Kasumi-1 (cell line): Measurements from ENCODE around the gene ANKLE2.
A peak's percentile ranks its signal among the peaks of the same experiment; 100 is the strongest.
"Not testable (repeated sequence)": the region's sequence is repeated elsewhere in the genome, so short reads cannot be mapped to it uniquely, and the experiment has no call there.

Experiments
- DNase-seq, 2 experiments: peaks; one replicate each; lab custom pipeline; 2025; lab: John Stamatoyannopoulos, UW

Gene ANKLE2

GRCh38 chr12:132761032-132761920, at the start of gene ANKLE2:
Gene ANKLE2, minus strand, starts transcription at chr12:132761832. Its CDS starts 34 bp downstream, at chr12:132761798.
- peak; percentile 43 to 53 for DNase-seq

GRCh38 chr12:132809391-132809790, 47.8 kb upstream of the ANKLE2 start:
- DNase-seq = peak; percentile 9 to 35

- DNase-seq = no peak
Observed at GRCh38 chr12:132807295-132808092, 45.9 kb upstream of the ANKLE2 start.

DNA sequence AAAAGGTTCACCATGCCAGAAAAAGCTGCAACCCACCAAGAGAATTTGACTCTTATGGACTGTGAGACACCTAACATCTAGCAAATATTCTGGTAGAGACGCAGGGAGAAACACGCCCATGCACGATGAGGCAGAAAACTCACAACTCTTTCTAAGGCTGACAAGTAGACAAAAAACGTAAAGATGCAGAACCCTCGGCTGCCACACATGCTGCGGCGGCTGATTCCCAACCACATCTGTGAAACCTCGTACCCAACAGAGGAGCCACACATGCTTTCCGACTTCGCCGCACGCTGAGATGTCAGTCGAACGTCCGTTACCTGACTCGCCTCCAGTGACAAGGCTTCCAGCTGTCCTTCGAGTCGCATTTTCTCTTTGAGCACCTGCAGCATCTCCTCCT, 45.2 kb upstream of the ANKLE2 start:
- no peak for DNase-seq

DNA sequence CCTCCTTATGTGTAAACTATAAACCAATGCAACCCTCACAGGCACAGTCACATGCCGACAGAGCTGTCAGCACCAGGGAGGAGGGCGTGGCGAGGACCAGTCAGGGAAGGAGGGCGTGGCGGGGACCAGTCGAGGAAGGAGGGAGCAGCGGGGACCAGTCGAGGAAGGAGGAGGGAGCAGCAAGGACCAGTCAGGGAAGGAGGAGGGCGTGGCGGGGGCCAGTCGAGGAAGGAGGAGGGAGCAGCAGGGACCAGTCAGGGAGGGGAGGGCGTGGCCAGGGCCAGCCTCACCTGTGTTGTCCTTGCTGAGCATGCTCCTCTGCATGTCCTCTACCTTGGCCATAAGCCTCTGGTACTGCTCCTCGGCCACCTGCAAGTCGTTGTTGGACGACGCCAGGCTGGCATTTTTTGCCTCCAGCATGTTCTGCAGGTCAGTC, 42.8 kb upstream of the ANKLE2 start:
- no peak for DNase-seq

DNA sequence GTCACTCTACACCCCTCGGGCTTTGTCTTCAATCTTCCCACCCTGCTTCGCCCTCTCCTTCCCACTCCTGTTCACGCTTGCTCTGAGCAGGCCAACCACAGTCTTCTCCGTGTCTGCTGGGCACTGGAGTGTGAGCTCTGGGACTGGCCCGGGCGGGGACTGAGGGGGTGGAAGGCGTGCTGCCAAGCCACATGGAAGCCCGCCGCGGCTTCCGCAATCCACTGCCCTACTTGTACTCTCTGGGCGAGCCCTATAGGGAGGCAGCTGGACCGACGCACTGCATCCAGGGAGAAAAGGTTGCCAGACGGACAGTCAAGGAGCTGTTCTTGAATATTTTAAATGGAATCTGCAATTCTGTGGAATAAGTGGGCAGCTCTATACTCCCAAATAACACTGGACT, 42.3 kb upstream of the ANKLE2 start:
- no peak for DNase-seq

- DNase-seq = no peak
Observed at GRCh38 chr12:132803125-132803524, 41.5 kb upstream of the ANKLE2 start.

GRCh38 chr12:132801741-132802140, 40.1 kb upstream of the ANKLE2 start:
- DNase-seq = no peak

DNA sequence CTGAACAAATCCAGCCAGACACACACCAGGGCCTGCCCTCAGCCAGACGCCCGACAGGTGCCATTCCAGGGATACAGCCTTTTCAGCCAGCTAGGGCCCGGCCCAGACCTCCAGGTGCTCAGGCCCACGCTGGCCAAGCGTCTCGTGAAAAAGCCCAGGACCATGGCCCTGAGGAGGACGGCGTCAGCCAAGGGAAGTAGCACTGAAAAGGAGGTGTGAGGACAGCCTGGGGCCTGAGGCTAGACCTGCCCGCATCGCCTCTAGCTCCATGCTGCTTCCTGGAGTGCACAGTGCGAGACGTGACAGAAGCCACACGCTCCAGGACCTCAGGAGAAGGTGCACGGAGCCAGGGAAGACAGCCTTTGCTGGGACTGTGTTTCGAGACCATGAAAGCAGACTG, 37.2 kb upstream of the ANKLE2 start:
- no peak for DNase-seq

GRCh38 chr12:132797820-132798570, 36.4 kb upstream of the ANKLE2 start:
- DNase-seq = no peak

DNA sequence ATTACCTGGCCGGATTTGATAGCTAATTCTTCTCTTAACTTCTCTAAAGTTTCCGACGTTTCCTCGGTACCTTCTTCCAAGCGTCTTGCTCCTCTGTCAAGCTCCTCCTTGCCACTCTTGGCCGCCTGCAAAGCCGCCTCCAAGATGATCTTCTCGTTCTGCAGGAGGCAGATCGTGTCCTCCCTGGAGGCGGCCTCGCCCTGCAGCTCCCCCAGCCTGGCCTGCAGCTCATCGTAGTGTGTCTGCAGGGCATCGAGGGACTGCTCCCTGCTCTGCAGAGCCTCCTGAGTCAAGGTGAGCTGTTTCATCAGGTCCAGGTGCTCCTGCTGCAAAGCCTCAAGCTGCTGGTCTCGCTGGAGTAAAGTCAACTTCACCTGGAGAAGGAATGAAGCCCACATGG, 34.2 kb upstream of the ANKLE2 start:
- no peak for DNase-seq

- DNase-seq = not testable (repeated sequence)
Observed at GRCh38 chr12:132791940-132792339, 30.3 kb upstream of the ANKLE2 start.

DNA sequence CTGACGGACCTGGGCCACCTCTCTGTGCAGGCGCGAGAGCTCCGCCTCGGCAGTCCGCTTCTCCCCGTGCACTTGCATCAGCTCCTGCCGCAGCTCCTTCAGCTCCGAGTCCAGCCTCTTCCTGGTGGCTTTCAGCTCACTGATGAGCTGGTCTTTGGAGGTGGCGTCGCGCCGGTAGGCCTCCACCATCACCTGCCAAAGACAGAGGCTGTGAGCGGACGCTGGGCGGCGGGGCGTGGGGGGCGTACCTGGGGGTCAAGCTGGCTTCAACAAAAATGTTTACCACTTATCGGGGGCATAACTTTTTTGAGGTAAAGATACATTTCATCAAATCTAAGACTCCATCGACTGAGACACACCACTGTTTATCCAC, 27.5 kb upstream of the ANKLE2 start:
- no peak for DNase-seq

- DNase-seq = no peak
Observed at GRCh38 chr12:132788375-132789098, 26.9 kb upstream of the ANKLE2 start.

DNA sequence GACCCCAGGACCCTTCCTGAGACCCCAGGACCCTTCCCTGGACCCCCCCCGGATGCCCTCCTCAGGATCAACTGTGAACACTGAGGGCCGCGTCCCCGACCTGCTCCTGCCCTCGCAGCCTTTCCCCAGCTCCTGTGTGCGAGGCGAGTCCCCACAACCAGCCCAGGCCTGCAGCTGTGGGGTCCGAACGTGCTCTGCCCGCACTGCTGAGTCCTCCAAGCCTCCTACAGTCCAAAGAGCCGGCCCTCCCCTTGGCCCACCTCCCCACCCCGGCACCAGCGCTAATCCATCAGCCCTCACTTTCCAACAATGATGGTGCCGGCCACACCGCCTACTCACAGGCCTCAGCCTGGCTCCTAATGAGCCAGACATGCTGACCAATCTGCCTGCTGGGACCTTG, 26.2 kb upstream of the ANKLE2 start:
- no peak for DNase-seq

GRCh38 chr12:132786192-132786591, 24.6 kb upstream of the ANKLE2 start:
- DNase-seq = no peak

DNA sequence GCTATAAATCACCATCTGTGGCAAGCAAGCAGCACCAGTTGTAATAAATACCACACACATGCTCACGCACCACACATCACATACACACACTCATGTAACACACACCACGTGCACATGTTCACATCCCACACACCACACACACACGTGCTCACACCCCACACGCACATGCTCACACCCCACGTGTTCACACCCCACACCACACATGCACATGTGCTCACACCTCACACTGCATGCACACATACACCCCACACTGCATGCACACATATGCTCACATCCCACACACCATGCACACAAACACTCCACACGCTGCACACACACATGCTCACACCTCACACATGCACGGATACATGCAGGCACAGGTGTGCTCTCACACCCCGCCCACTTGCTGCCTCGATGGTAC, 22.9 kb upstream of the ANKLE2 start:
- no peak for DNase-seq

- peak in 1 of 2 experiments; percentile 19 for DNase-seq
Observed at GRCh38 chr12:132783917-132784531, 22.4 kb upstream of the ANKLE2 start.

DNA sequence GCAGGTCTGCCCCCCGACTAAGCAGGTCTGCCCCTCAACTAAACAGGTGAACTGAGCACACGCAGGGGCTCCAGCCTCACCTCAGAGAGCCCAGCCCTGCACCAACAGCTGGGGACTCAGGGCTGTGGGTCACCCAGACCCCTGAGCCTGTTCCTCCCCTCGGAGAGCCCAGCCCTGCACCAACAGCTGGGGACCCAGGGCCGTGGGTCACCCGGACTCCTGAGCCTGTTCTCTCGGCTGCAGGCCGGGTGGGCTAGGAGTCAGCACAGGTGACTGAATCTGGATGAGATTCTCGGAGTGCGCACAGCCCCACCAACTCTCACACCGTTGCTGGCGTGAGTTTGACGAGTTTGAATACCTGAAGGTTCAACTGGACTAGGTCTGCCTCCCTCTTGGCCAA, 20.3 kb upstream of the ANKLE2 start:
- DNase-seq = no peak

DNA sequence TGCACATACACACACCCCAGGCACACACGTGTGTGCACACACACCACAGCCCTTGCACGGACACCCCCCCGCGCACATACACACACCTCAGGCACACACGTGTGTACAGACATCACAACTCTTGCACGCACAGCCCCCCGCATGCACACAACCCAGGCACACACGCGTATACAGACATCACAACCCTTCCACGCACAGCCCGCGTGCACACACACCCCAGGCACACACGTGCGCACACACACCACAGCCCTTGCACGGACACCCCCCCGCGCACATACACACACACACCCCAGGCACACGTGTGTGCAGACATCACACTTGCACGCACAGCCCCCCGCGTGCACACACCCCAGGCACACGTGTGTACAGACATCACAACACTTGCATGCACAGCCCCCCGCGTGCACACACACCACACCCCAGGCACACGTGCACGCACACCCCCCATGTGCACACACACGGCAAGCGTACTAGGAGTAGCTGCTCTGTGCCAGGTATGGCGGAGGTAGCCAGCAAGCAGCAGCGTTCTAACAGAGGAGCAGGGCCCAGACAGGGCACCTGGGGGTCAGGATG, 18.2 kb upstream of the ANKLE2 start:
- no peak for DNase-seq

DNA sequence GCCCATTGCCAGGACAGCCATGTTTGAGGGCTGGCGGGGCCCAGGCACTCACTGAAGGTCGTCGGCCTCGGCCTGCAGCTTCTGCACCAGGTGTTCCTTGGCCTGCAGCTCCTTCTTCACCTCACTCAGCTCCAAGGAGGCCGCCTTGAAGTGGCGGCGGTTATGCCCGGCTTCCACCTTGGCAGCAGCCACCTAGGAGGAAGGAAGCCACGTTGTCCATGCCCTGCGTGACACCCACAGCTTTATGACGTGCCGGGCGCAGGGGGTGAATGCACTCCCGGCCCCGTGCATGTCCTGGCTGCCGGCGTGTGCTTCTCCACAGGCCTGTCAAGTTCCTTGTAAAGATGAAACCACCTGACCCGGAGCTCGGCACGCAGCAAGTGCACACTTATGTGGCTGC, 16.0 kb upstream of the ANKLE2 start:
- DNase-seq = no peak
